ENCODE results near the gene CTSD. TPM values are rescaled to one million over a fixed set of nuclear protein-coding genes. Genes with fewer than 3 reads are reported as not detected.

Gene CTSD
- total and polyA plus RNA-seq, 11 donors, result 420 to 1,779 (median 722) TPM

- H3K9me3 ChIP-seq, result peaks cover 0 to 5% (median 0%) of the 10 kb centered on the region in 12 donors
- ATAC-seq, result peak; percentile 64 to 90 (median 83)
- no peak for TF ChIP-seq CTCF (IDR thresholded peaks at IDR 0.05)
- TF ChIP-seq POLR2A (IDR thresholded peaks at IDR 0.05), result no peak
- H3K4me1 ChIP-seq, result peaks cover 0 to 26% (median 0%) of the 10 kb centered on the region in 12 donors
- H3K27me3 ChIP-seq, result no peaks in the 10 kb centered on the region
- no peak overlapping the region for H3K4me3 ChIP-seq
- peak in 2 of 5 donors; percentile 76 for DNase-seq
- 39 to 44% (median 41%) methylated on average over 14 to 15 of the region's 15 CpGs for WGBS, 4 donors
- intact Hi-C loops (cut with DNase I), result loop anchor here in 1 of 10 donors (10.0 kb wide), 1 partner anchor 52 kb away; no protein-coding TSS in a partner anchor
- no peaks in the 10 kb centered on the region for H3K36me3 ChIP-seq
- H3K27ac ChIP-seq, result peak overlapping the region in 1 of 12 donors; percentile 78
Measured at GRCh38 chr11:1772270-1773130, 8.8 kb upstream of the CTSD start.

GRCh38 chr11:1771700-1772099, 8.0 kb upstream of the CTSD start:
- H3K27me3 ChIP-seq, result no peaks in the 10 kb centered on the region
- 80 to 84% (median 83%) methylated on average over 6 of the region's 6 CpGs for WGBS, 4 donors
- peaks cover 0 to 26% (median 0%) of the 10 kb centered on the region in 12 donors for H3K4me1 ChIP-seq
- ATAC-seq (peak in 1 of 4 donors; percentile 45), DNase-seq (peak in 2 of 5 donors; percentile 19 to 49)
- TF ChIP-seq CTCF (IDR thresholded peaks at IDR 0.05) (no peak), POLR2A (IDR thresholded peaks at IDR 0.05) (no peak)
- peak overlapping the region in 1 of 12 donors; percentile 15 for H3K4me3 ChIP-seq
- intact Hi-C loops (cut with DNase I), result loop anchor here in 1 of 10 donors (10.0 kb wide), 1 partner anchor 53 kb away; no protein-coding TSS in a partner anchor
- peak overlapping the region in 1 of 12 donors; percentile 78 for H3K27ac ChIP-seq
- peaks cover 0 to 4% (median 0%) of the 10 kb centered on the region in 12 donors for H3K9me3 ChIP-seq
- no peaks in the 10 kb centered on the region for H3K36me3 ChIP-seq

- Histone ChIP-seq H3K4me1 (peaks cover 0 to 26% (median 0%) of the 10 kb centered on the region in 12 donors), H3K36me3 (no peaks in the 10 kb centered on the region), H3K9me3 (peaks cover 0 to under 1% (median 0%) of the 10 kb centered on the region in 12 donors), H3K27me3 (no peaks in the 10 kb centered on the region), H3K4me3 (peak overlapping the region in 1 of 12 donors; percentile 15), H3K27ac (peak overlapping the region in 1 of 12 donors; percentile 78)
- DNase-seq, result no peak
- no peak for ATAC-seq
- TF ChIP-seq CTCF (IDR thresholded peaks at IDR 0.05), result no peak
- no peak for TF ChIP-seq POLR2A (IDR thresholded peaks at IDR 0.05)
- 79 to 84% (median 83%) methylated on average over 18 of the region's 18 CpGs for WGBS, 4 donors
- intact Hi-C loops (cut with DNase I), result loop anchor here in 1 of 10 donors (10.0 kb wide), 1 partner anchor 54 kb away; no protein-coding TSS in a partner anchor
Measured at GRCh38 chr11:1771273-1771672, 7.5 kb upstream of the CTSD start.

- ATAC-seq (peak in 2 of 4 donors; percentile 24 to 28), DNase-seq (peak in 1 of 5 donors; percentile 16)
- Histone ChIP-seq H3K27ac (peak overlapping the region in 1 of 12 donors; percentile 78), H3K36me3 (no peaks in the 10 kb centered on the region), H3K4me3 (no peak overlapping the region), H3K27me3 (no peaks in the 10 kb centered on the region), H3K4me1 (peaks cover 0 to 26% (median 0%) of the 10 kb centered on the region in 12 donors), H3K9me3 (no peaks in the 10 kb centered on the region)
- 69 to 80% (median 73%) methylated on average over 5 of the region's 5 CpGs for WGBS, 4 donors
- TF ChIP-seq POLR2A (IDR thresholded peaks at IDR 0.05), result no peak
- no peak for TF ChIP-seq CTCF (IDR thresholded peaks at IDR 0.05)
- intact Hi-C loops (cut with DNase I), result loop anchor here in 1 of 10 donors (10.0 kb wide), 1 partner anchor 54 kb away; no protein-coding TSS in a partner anchor
Measured at GRCh38 chr11:1770528-1770927, 6.8 kb upstream of the CTSD start.
